Naive thymus-derived CD4-positive, alpha-beta T cell (primary cell): ENCODE measurements around the gene ACOT8. TPM values are rescaled to one million over a fixed set of nuclear protein-coding genes. Genes with fewer than 3 reads are reported as not detected.
A peak's percentile ranks its signal among the peaks of the same experiment; 100 is the strongest.

Experiments used
- ATAC-seq: fragments of 150-1000 bp; cut with Tn5 transposase; 2 replicates; pipeline ENCODE4 v1.10.0; 2021; ENCODE audit warnings: mild to moderate bottlenecking, moderate library complexity
- CTCF ChIA-PET: fragments of 350-600 bp; sonication (Branson Sonifier 250); formaldehyde crosslinking; loops from one replicate; lab custom pipeline; 2021; ENCODE audit warnings: antibody characterized with exemption; lab: Charles Lee
- POLR2A ChIA-PET: fragments of 350-600 bp; sonication (Branson Sonifier 250); formaldehyde crosslinking; loops from one replicate; lab custom pipeline; 2021; ENCODE audit warnings: antibody characterized with exemption, inconsistent platforms; lab: Charles Lee
- DNase-seq, 9 donors: peaks; one replicate each; pipeline versions ENCODE4 v3.0.0 to v3.0.0-alpha.2; 2020 to 2022; ENCODE audit warnings: mixed read lengths in 1 of 9
- H3K27ac ChIP-seq: one replicate; pipeline ENCODE4 v1.7.0; 2013; ENCODE audit warnings: mild to moderate bottlenecking, low read depth, low read length, moderate library complexity
- H3K27me3 ChIP-seq, 2 donors: one replicate each; pipeline ENCODE4 v1.7.0; 2013; ENCODE audit warnings: low read length in 2 of 2, mild to moderate bottlenecking in 2 of 2, moderate library complexity in 2 of 2; ENCODE audit not compliant: control insufficient read depth in 2 of 2, insufficient read depth in 2 of 2
- H3K36me3 ChIP-seq, 3 experiments: 1 replicate in 2 of 3; 2 replicates in 1 of 3; pipeline ENCODE4 v1.7.0; 2013; ENCODE audit warnings: low read length in 3 of 3, mild to moderate bottlenecking in 3 of 3, moderate library complexity in 1 of 3; ENCODE audit not compliant: insufficient read depth in 3 of 3, control insufficient read depth in 2 of 3
- H3K4me1 ChIP-seq, 2 donors: one replicate each; pipeline ENCODE4 v1.7.0; 2013; ENCODE audit warnings: low read length in 2 of 2, mild to moderate bottlenecking in 2 of 2, moderate library complexity in 1 of 2; ENCODE audit not compliant: control insufficient read depth in 2 of 2, insufficient read depth in 2 of 2
- H3K4me3 ChIP-seq: 2 replicates; pipeline ENCODE4 v1.7.0; 2013; ENCODE audit warnings: mild to moderate bottlenecking, low read length
- H3K9me3 ChIP-seq, 3 experiments: 1 replicate in 2 of 3; 2 replicates in 1 of 3; pipeline ENCODE4 v1.7.0; 2013; ENCODE audit warnings: low read length in 3 of 3; ENCODE audit not compliant: control insufficient read depth in 2 of 3
- H3K27ac Mint-ChIP-seq, 9 donors: one replicate each; pipeline ENCODE4 v1.8.0; 2020 to 2022; ENCODE audit warnings: mixed read lengths in 9 of 9, mild to moderate bottlenecking in 8 of 9, moderate library complexity in 5 of 9, inconsistent platforms in 2 of 9
- H3K27me3 Mint-ChIP-seq, 5 donors: one replicate each; pipeline ENCODE4 v1.8.0; 2021 to 2022; ENCODE audit warnings: mixed read lengths in 5 of 5, mild to moderate bottlenecking in 1 of 5
- H3K36me3 Mint-ChIP-seq, 5 donors: one replicate each; pipeline ENCODE4 v1.8.0; 2020 to 2022; ENCODE audit warnings: mixed read lengths in 5 of 5, mild to moderate bottlenecking in 3 of 5, inconsistent platforms in 1 of 5
- H3K4me1 Mint-ChIP-seq, 7 donors: one replicate each; pipeline ENCODE4 v1.8.0; 2020 to 2022; ENCODE audit warnings: mixed read lengths in 7 of 7, mild to moderate bottlenecking in 3 of 7, inconsistent platforms in 1 of 7
- H3K4me3 Mint-ChIP-seq, 10 donors: one replicate each; pipeline ENCODE4 v1.8.0; 2020 to 2022; ENCODE audit warnings: mild to moderate bottlenecking in 10 of 10, mixed read lengths in 10 of 10, moderate library complexity in 6 of 10, inconsistent platforms in 2 of 10
- H3K9me3 Mint-ChIP-seq, 11 donors: one replicate each; pipeline ENCODE4 v1.8.0; 2020 to 2022; ENCODE audit warnings: mixed read lengths in 11 of 11, mild to moderate bottlenecking in 4 of 11, inconsistent platforms in 1 of 11, moderate library complexity in 1 of 11
- intact Hi-C, 2 donors: fragments of 100-400 bp; cut with micrococcal nuclease; formaldehyde crosslinking; loops; one replicate each; pipeline ENCODE4 v1.15.1; 2023
- polyA plus RNA-seq, 2 donors: library from polyadenylated mRNA; unstranded; fragments of 300-500 nt; fragmentation: Illumina TruSeq; gene quantifications; one replicate each; pipeline ENCODE4 v1.2.3, GENCODE V29; 2021
- total RNA-seq, 6 experiments: library from RNA in 5 of 6; stranded (reverse) in 5 of 6; gene quantifications; 1 replicate in 5 of 6; 2 replicates in 1 of 6; pipeline ENCODE4 v1.2.3 and lab custom pipeline; 2021 to 2026

ACOT8 gene
- total and polyA plus RNA-seq, 7 experiments from 2014 or later = 20.5 to 38.7 (median 33.8) TPM

DNA sequence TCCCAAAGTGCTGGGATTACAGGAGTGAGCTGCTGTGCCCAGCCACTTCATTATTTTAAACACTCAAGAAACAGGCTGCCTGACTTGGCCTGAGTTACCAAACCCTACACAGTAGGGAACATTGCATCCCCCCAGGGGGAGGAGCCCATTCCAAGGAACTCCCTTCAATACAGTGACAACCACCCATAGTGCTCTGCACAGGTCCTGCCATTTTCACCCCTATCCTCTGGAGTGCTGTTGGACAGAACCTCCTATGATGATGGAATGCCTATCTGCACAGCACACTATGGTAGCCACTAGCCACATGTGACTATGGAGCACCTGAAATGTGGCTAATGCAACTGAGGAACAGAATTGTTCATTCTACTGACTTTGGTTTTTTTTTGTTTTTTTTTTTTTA, 11.7 kb downstream of the ACOT8 start:
- Mint-ChIP-seq H3K4me1 (peaks cover 0 to 7% (median 3%) of the 10 kb centered on the region in 7 donors), H3K4me3 (no peak overlapping the region), H3K27ac (no peak overlapping the region), H3K9me3 (no peaks in the 10 kb centered on the region), H3K36me3 (peaks cover 4 to 45% (median 14%) of the 10 kb centered on the region in 5 donors), H3K27me3 (no peaks in the 10 kb centered on the region)
- Histone ChIP-seq H3K4me3 (no peak overlapping the region), H3K27ac (no peak overlapping the region), H3K36me3 (peaks cover 0 to 84% (median 31%) of the 10 kb centered on the region in 3 experiments), H3K9me3 (no peaks in the 10 kb centered on the region), H3K4me1 (no peaks in the 10 kb centered on the region), H3K27me3 (no peaks in the 10 kb centered on the region)
- ChIA-PET POLR2A (interaction anchor here (0.7 kb wide), 2 partner anchors 11 to 479 kb away, joined by 3 to 5 read pairs; no protein-coding TSS in a partner anchor), CTCF (no interaction called here)
- DNase-seq (no peak), ATAC-seq (no peak)
- intact Hi-C loops = no loop called here

DNA sequence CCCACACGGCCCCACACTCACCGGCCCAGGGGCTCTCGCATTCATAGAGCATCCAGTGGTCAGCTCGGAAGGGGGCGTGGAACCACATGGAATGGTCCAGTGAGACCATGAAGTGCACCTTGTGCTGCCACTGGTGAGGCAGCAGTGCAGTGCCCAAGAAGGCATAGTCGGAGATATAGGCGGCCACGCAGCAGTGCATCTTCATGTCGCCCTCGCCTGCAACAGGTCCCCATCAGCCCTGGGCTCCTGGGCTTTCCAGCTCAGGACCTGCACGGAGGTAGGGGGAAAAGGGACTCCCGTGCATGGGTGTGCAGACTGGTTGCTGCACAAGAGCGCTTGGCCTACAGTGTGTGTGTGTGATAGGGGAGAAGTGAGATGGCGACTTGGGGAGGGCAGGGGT, 13.7 kb downstream of the ACOT8 start:
- H3K9me3 Mint-ChIP-seq = no peaks in the 10 kb centered on the region
- intact Hi-C loops = no loop called here
- H3K9me3 ChIP-seq = no peaks in the 10 kb centered on the region
- H3K4me1 Mint-ChIP-seq = peaks cover 0 to 4% (median under 1%) of the 10 kb centered on the region in 7 donors
- no peaks in the 10 kb centered on the region for H3K4me1 ChIP-seq
- H3K36me3 Mint-ChIP-seq = peaks cover 0 to 32% (median 5%) of the 10 kb centered on the region in 5 donors
- no peak for DNase-seq
- peaks cover 0 to 74% (median 31%) of the 10 kb centered on the region in 3 experiments for H3K36me3 ChIP-seq
- H3K4me3 ChIP-seq = no peak overlapping the region
- H3K27me3 Mint-ChIP-seq = no peaks in the 10 kb centered on the region
- H3K27ac Mint-ChIP-seq = no peak overlapping the region
- ATAC-seq = no peak
- POLR2A ChIA-PET = no interaction called here
- no peak overlapping the region for H3K27ac ChIP-seq
- no peaks in the 10 kb centered on the region for H3K27me3 ChIP-seq
- CTCF ChIA-PET = no interaction called here
- no peak overlapping the region for H3K4me3 Mint-ChIP-seq

DNA sequence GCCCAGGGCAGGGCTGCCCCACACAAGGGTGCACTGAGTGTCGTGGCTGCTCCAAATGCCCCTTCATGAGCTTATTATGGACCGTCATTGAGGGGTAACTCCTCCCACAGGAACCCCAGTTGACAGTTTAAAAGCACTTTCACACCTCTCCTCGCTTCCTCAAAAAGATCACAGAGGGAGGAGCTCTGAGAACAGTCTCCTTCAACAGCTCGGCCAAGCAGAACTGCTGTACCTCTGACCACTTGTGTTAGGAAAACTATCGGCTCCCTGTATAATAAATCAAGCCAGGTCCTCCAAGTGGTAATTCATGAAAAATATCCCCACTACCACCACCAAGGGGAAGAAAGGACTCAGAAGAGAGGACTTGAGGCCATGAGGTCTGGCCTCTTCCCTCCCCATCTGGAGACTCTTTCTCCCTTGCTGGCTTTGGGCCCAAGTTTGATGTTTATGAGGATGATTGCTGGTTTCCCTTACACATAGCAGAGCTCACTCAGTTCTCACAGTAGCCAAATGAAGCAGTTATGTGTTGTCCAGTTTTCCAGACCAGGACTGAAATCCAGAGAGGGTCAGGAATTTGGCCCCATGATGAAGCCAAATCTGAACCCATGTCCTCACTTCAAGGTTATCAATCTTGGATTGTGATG, 14.9 kb downstream of the ACOT8 start:
- Histone ChIP-seq H3K27ac (no peak overlapping the region), H3K27me3 (no peaks in the 10 kb centered on the region), H3K4me1 (no peaks in the 10 kb centered on the region), H3K9me3 (no peaks in the 10 kb centered on the region), H3K4me3 (no peak overlapping the region), H3K36me3 (peaks cover 0 to 65% (median 31%) of the 10 kb centered on the region in 3 experiments)
- DNase-seq (no peak), ATAC-seq (peak; percentile 65)
- intact Hi-C loops = no loop called here
- Mint-ChIP-seq H3K9me3 (no peaks in the 10 kb centered on the region), H3K36me3 (peaks cover 0 to 29% (median 5%) of the 10 kb centered on the region in 5 donors), H3K27me3 (no peaks in the 10 kb centered on the region), H3K4me1 (peaks cover 0 to 3% (median 0%) of the 10 kb centered on the region in 7 donors), H3K27ac (no peak overlapping the region), H3K4me3 (no peak overlapping the region)
- POLR2A ChIA-PET = no interaction called here
- CTCF ChIA-PET = no interaction called here

DNA sequence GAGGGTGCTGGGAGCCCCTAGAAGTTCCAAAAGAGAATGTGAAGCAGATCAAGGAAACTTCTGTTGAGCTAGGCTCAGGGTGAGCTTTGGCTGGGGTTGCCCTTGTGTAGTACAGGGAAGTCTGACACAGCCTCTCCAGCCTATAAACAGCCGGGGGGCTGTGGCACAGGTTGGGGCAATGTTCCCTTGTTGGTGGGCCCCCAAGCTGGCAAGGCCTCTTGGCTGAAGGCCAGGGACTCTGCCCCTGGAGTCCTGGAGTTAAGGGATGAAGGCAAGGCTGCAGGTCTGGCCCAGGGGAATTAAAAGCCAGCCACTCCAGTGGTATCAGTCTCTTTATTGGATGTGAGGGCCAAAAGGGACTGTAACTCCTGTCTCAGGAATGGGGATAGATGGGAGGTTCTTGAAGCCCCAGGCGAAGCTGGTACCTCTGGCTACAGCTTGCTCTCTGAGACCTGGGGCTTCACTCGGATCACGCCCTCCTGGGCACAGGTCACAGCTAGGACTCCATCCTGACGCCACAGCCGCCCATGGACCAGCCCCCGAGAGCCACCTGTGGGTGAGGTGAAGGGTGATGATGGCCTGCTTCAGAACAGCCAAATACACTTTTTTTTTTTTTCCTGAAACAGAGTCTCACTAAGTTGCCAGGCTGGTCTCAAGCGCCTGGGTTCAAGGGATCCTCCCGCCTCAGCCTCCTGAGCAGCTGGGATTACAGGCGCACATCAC, 15.6 kb downstream of the ACOT8 start:
- no peaks in the 10 kb centered on the region for H3K27me3 Mint-ChIP-seq
- Histone ChIP-seq H3K4me1 (no peaks in the 10 kb centered on the region), H3K4me3 (no peak overlapping the region), H3K27me3 (no peaks in the 10 kb centered on the region), H3K27ac (no peak overlapping the region), H3K36me3 (peaks cover 0 to 60% (median 30%) of the 10 kb centered on the region in 3 experiments), H3K9me3 (no peaks in the 10 kb centered on the region)
- H3K27ac Mint-ChIP-seq = no peak overlapping the region
- no peak overlapping the region for H3K4me3 Mint-ChIP-seq
- ChIA-PET POLR2A (no interaction called here), CTCF (no interaction called here)
- ATAC-seq = no peak
- H3K9me3 Mint-ChIP-seq = no peaks in the 10 kb centered on the region
- peaks cover 0 to 3% (median 0%) of the 10 kb centered on the region in 7 donors for H3K4me1 Mint-ChIP-seq
- intact Hi-C loops = no loop called here
- no peak for DNase-seq
- H3K36me3 Mint-ChIP-seq = peaks cover 0 to 29% (median 5%) of the 10 kb centered on the region in 5 donors

DNA sequence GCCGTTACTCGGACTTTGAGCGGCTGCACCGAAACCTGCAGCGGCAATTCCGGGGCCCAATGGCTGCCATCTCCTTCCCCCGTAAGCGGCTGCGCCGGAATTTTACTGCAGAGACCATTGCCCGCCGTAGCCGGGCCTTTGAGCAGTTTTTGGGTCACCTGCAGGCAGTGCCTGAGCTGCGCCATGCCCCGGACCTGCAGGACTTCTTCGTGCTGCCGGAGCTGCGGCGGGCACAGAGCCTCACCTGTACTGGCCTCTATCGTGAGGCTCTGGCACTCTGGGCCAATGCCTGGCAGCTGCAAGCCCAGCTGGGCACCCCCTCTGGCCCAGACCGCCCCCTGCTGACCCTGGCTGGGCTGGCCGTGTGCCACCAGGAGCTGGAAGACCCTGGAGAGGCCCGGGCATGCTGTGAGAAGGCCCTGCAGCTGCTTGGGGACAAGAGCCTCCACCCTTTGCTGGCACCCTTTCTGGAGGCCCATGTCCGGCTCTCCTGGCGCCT, 16.4 kb downstream of the ACOT8 start:
- intact Hi-C loops = no loop called here
- ChIA-PET POLR2A (interaction anchor here (1.2 kb wide), 1 partner anchor 16 kb away, joined by 3 read pairs; the partner anchor contains the start of gene ACOT8), CTCF (no interaction called here)
- Mint-ChIP-seq H3K27me3 (no peaks in the 10 kb centered on the region), H3K27ac (no peak overlapping the region), H3K4me1 (peaks cover 0 to 6% (median 0%) of the 10 kb centered on the region in 7 donors), H3K36me3 (peaks cover 0 to 25% (median 6%) of the 10 kb centered on the region in 5 donors), H3K9me3 (no peaks in the 10 kb centered on the region), H3K4me3 (no peak overlapping the region)
- Histone ChIP-seq H3K27ac (no peak overlapping the region), H3K36me3 (peaks cover 0 to 52% (median 22%) of the 10 kb centered on the region in 3 experiments), H3K27me3 (no peaks in the 10 kb centered on the region), H3K4me3 (no peak overlapping the region), H3K9me3 (no peaks in the 10 kb centered on the region), H3K4me1 (no peaks in the 10 kb centered on the region)
- ATAC-seq (no peak), DNase-seq (no peak)

DNA sequence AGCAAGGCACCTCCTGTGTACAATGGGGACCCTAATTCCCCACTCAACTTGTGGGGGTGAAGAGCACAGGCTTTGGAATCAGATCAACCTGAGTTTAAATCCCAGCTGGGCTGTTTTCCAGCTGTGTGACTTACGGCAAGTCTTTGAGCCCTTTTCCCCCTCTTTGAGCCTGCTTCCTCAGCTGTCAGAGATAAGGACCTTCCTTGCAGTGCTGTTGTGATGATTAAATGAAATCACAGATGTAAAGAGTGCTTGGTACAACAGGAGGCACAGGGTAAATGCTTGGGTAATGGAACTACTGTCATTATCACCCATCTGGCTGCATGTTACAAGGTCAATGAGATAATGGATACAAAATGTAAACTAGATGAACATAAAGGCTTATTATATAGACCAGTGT, 20.4 kb downstream of the ACOT8 start:
- no peaks in the 10 kb centered on the region for H3K9me3 Mint-ChIP-seq
- peaks cover 0 to 5% (median 0%) of the 10 kb centered on the region in 5 donors for H3K27me3 Mint-ChIP-seq
- DNase-seq (no peak), ATAC-seq (no peak)
- POLR2A ChIA-PET = interaction anchor here (1.1 kb wide), 1 partner anchor 27 kb away, joined by 4 read pairs; no protein-coding TSS in a partner anchor
- CTCF ChIA-PET = no interaction called here
- no peaks in the 10 kb centered on the region for H3K9me3 ChIP-seq
- H3K36me3 Mint-ChIP-seq = peaks cover 0 to 2% (median 0%) of the 10 kb centered on the region in 5 donors
- intact Hi-C loops = no loop called here
- H3K27ac ChIP-seq = no peak overlapping the region
- no peaks in the 10 kb centered on the region for H3K27me3 ChIP-seq
- peak overlapping the region in 2 of 9 donors; percentile 36 to 73 for H3K27ac Mint-ChIP-seq
- H3K4me1 Mint-ChIP-seq = peaks cover 6 to 14% (median 9%) of the 10 kb centered on the region in 7 donors
- no peak overlapping the region for H3K4me3 ChIP-seq
- H3K36me3 ChIP-seq = peaks cover 0 to 13% (median 0%) of the 10 kb centered on the region in 3 experiments
- peaks cover 4 to 5% of the 10 kb centered on the region in 2 donors for H3K4me1 ChIP-seq
- H3K4me3 Mint-ChIP-seq = peak overlapping the region in 2 of 10 donors; percentile 3 to 41
